H4 (cell line): ENCODE data around the gene FXYD4. TPM values are rescaled to one million over a fixed set of nuclear protein-coding genes. Genes with fewer than 3 reads are reported as not detected.

ENCODE experiments used
- DNase-seq: peaks from one replicate; pipeline ENCODE4 v3.0.0-alpha.2; 2015; ENCODE audit warnings: low spot score
- total RNA-seq: library from RNA; depleted of rRNA; stranded (reverse); fragments of >200 nt; shearing (Covaris generic); gene quantifications from 2 replicates; pipeline ENCODE4 v1.2.3, GENCODE V29; 2014

The FXYD4 gene
- total RNA-seq, 1 experiment from 2014 or later, result not detected

GRCh38 chr10:43395571-43396060 lies 24.2 kb downstream of the FXYD4 start:
- no peak for DNase-seq

GRCh38 chr10:43396061-43396927 lies 24.9 kb downstream of the FXYD4 start:
- DNase-seq, result peak; percentile 57

- peak; percentile 91 for DNase-seq
Measured at GRCh38 chr10:43396928-43397624, 25.6 kb downstream of the FXYD4 start.

- DNase-seq, result no peak
Measured at GRCh38 chr10:43398939-43399319, 27.5 kb downstream of the FXYD4 start.

GRCh38 chr10:43399320-43400310 lies 28.2 kb downstream of the FXYD4 start:
- DNase-seq, result no peak

- no peak for DNase-seq
Measured at GRCh38 chr10:43401627-43402026, 30.2 kb downstream of the FXYD4 start.

GRCh38 chr10:43402176-43402575 lies 30.7 kb downstream of the FXYD4 start:
- DNase-seq, result no peak

GRCh38 chr10:43402880-43403452 lies 31.5 kb downstream of the FXYD4 start:
- no peak for DNase-seq

GRCh38 chr10:43403911-43404703 lies 32.7 kb downstream of the FXYD4 start:
- no peak for DNase-seq

GRCh38 chr10:43404704-43405084 lies 33.3 kb downstream of the FXYD4 start:
- DNase-seq, result no peak

GRCh38 chr10:43407148-43407575 lies 35.7 kb downstream of the FXYD4 start:
- DNase-seq, result no peak

- DNase-seq, result peak; percentile 91
Measured at GRCh38 chr10:43407576-43408330, 36.3 kb downstream of the FXYD4 start.

- no peak for DNase-seq
Measured at GRCh38 chr10:43408331-43408709, 36.9 kb downstream of the FXYD4 start.

GRCh38 chr10:43408710-43409384 lies 37.4 kb downstream of the FXYD4 start, which contains the start of gene HNRNPF:
TSS of gene HNRNPF (minus strand) at chr10:43409186. CDS start at chr10:43387884, 21,302 bp downstream.
- peak; percentile 88 for DNase-seq

- no peak for DNase-seq
Measured at GRCh38 chr10:43409385-43410109, 38.1 kb downstream of the FXYD4 start.

- no peak for DNase-seq
Measured at GRCh38 chr10:43410345-43410744, 38.9 kb downstream of the FXYD4 start.

GRCh38 chr10:43411536-43411935 lies 40.1 kb downstream of the FXYD4 start:
- DNase-seq, result no peak

GRCh38 chr10:43415544-43415943 lies 44.1 kb downstream of the FXYD4 start:
- DNase-seq, result no peak
